H9 (cell line): ENCODE data around the gene ATXN7L3. TPM values are rescaled to one million over a fixed set of nuclear protein-coding genes. Genes with fewer than 3 reads are reported as not detected.
A peak's percentile ranks its signal among the peaks of the same experiment; 100 is the strongest.

Experiments used
- DNase-seq: peaks from one replicate; pipeline ENCODE4 v3.0.0-alpha.2; 2017
- H2AFZ ChIP-seq: one replicate; pipeline ENCODE4 v1.6.1; 2013; ENCODE audit warnings: mild to moderate bottlenecking, low read length, control low read depth, moderate library complexity
- H2AK5ac ChIP-seq: 2 replicates; pipeline ENCODE4 v1.6.1; 2013; ENCODE audit warnings: low read length, control low read depth, mixed read lengths; ENCODE audit not compliant: insufficient read length
- H2BK120ac ChIP-seq: one replicate; pipeline ENCODE4 v1.6.1; 2013; ENCODE audit warnings: low read depth, mild to moderate bottlenecking, low read length, control low read depth, inconsistent platforms; ENCODE audit not compliant: poor library complexity, severe bottlenecking
- H2BK12ac ChIP-seq: 2 replicates; pipeline ENCODE4 v1.6.1; 2013; ENCODE audit warnings: low read length, control low read depth, mixed read lengths, low read depth; ENCODE audit not compliant: insufficient read length
- H2BK15ac ChIP-seq: 2 replicates; pipeline ENCODE4 v1.6.1; 2013; ENCODE audit warnings: low read depth, low read length, control low read depth
- H2BK20ac ChIP-seq: one replicate; pipeline ENCODE4 v1.6.1; 2013; ENCODE audit warnings: low read depth, mild to moderate bottlenecking, low read length, control low read depth, inconsistent platforms; ENCODE audit not compliant: poor library complexity, severe bottlenecking
- H2BK5ac ChIP-seq: 2 replicates; pipeline ENCODE4 v1.6.1; 2013; ENCODE audit warnings: low read length, control low read depth, mixed read lengths; ENCODE audit not compliant: insufficient read length
- H3K14ac ChIP-seq: 2 replicates; pipeline ENCODE4 v1.6.1; 2013; ENCODE audit warnings: low read length, control low read depth; ENCODE audit not compliant: insufficient read depth
- H3K18ac ChIP-seq: 2 replicates; pipeline ENCODE4 v1.6.1; 2013; ENCODE audit warnings: low read depth, mild to moderate bottlenecking, mixed read lengths, low read length, control low read depth; ENCODE audit not compliant: insufficient read length
- H3K23ac ChIP-seq: 2 replicates; pipeline ENCODE4 v1.6.1; 2013; ENCODE audit warnings: low read length, control low read depth, mixed read lengths, low read depth; ENCODE audit not compliant: insufficient read length
- H3K23me2 ChIP-seq: 2 replicates; pipeline ENCODE4 v1.6.1; 2013; ENCODE audit warnings: low read depth, mild to moderate bottlenecking, mixed read lengths, low read length, control low read depth; ENCODE audit not compliant: insufficient read length, poor library complexity, severe bottlenecking
- H3K27ac ChIP-seq: 2 replicates; pipeline ENCODE4 v1.5.1; 2013; ENCODE audit warnings: low read length, control low read depth, mixed read lengths, low read depth; ENCODE audit not compliant: insufficient read length
- H3K27me3 ChIP-seq: 2 replicates; pipeline ENCODE4 v1.6.1; 2013; ENCODE audit warnings: low read length, control low read depth, inconsistent platforms; ENCODE audit not compliant: insufficient read depth
- H3K4ac ChIP-seq: 2 replicates; pipeline ENCODE4 v1.6.1; 2013; ENCODE audit warnings: low read depth, mild to moderate bottlenecking, control low read depth, inconsistent platforms, low read length, moderate library complexity
- H3K4me1 ChIP-seq: 2 replicates; pipeline ENCODE4 v1.6.1; 2013; ENCODE audit warnings: low read length, control low read depth, inconsistent platforms; ENCODE audit not compliant: insufficient read depth
- H3K4me2 ChIP-seq: 2 replicates; pipeline ENCODE4 v1.6.1; 2013; ENCODE audit warnings: low read length, control low read depth, mixed read lengths; ENCODE audit not compliant: insufficient read length, insufficient read depth
- H3K56ac ChIP-seq: 2 replicates; pipeline ENCODE4 v1.6.1; 2013; ENCODE audit warnings: low read depth, mild to moderate bottlenecking, mixed read lengths, low read length, control low read depth; ENCODE audit not compliant: insufficient read length
- H3K79me1 ChIP-seq: 2 replicates; pipeline ENCODE4 v1.6.1; 2013; ENCODE audit warnings: low read depth, mild to moderate bottlenecking, moderate library complexity, low read length, control low read depth, inconsistent platforms; ENCODE audit not compliant: insufficient read depth, poor library complexity, severe bottlenecking
- H3K79me2 ChIP-seq: 2 replicates; pipeline ENCODE4 v1.6.1; 2013; ENCODE audit warnings: low read length, control low read depth, inconsistent platforms; ENCODE audit not compliant: insufficient read depth
- H3K9ac ChIP-seq: 2 replicates; pipeline ENCODE4 v1.6.1; 2013; ENCODE audit warnings: low read length, control low read depth, mixed read lengths; ENCODE audit not compliant: insufficient read length; ENCODE audit errors: extremely low read depth
- H3K9me3 ChIP-seq: one replicate; pipeline ENCODE4 v1.6.1; 2013; ENCODE audit warnings: low read depth, low read length, inconsistent platforms; ENCODE audit not compliant: control insufficient read depth
- H3T11ph ChIP-seq: one replicate; pipeline ENCODE4 v1.6.1; 2013; ENCODE audit warnings: mild to moderate bottlenecking, low read length, control low read depth, inconsistent platforms
- H4K20me1 ChIP-seq: one replicate; pipeline ENCODE4 v1.6.1; 2013; ENCODE audit not compliant: control insufficient read depth, insufficient read length, insufficient read depth
- H4K5ac ChIP-seq: 2 replicates; pipeline ENCODE4 v1.6.1; 2013; ENCODE audit warnings: low read depth, mild to moderate bottlenecking, mixed read lengths, low read length, control low read depth; ENCODE audit not compliant: insufficient read length
- H4K8ac ChIP-seq: replicated peaks from 2 replicates; pipeline ENCODE4 v1.6.1; 2013; ENCODE audit warnings: low read length, control low read depth, mixed read lengths, low read depth; ENCODE audit not compliant: insufficient read length
- H4K91ac ChIP-seq: 2 replicates; pipeline ENCODE4 v1.6.1; 2013; ENCODE audit warnings: low read depth, mild to moderate bottlenecking, moderate library complexity, mixed read lengths, low read length, control low read depth; ENCODE audit not compliant: insufficient read length
- H3K27ac Mint-ChIP-seq, 3 experiments: 2 replicates in 2 of 3; 3 replicates in 1 of 3; pipeline ENCODE4 v1.8.0; 2020 to 2021; ENCODE audit warnings: mixed read lengths in 3 of 3, mild to moderate bottlenecking in 1 of 3, moderate library complexity in 1 of 3
- H3K27me3 Mint-ChIP-seq: 2 replicates; pipeline ENCODE4 v1.8.0; 2021; ENCODE audit warnings: low read depth, mild to moderate bottlenecking, moderate library complexity, mixed read lengths
- H3K36me3 Mint-ChIP-seq, 3 experiments: 2 replicates in 2 of 3; 3 replicates in 1 of 3; pipeline ENCODE4 v1.8.0; 2020 to 2021; ENCODE audit warnings: low read depth in 3 of 3, mixed read lengths in 3 of 3; ENCODE audit not compliant: insufficient read depth in 1 of 3
- H3K4me1 Mint-ChIP-seq, 2 experiments: 2 replicates each; pipeline ENCODE4 v1.8.0; 2020; ENCODE audit warnings: mixed read lengths in 2 of 2
- H3K4me3 Mint-ChIP-seq, 2 experiments: 2 replicates in 1 of 2; 3 replicates in 1 of 2; pipeline ENCODE4 v1.8.0; 2020 to 2021; ENCODE audit warnings: mild to moderate bottlenecking in 2 of 2, mixed read lengths in 2 of 2, moderate library complexity in 1 of 2
- H3K9me3 Mint-ChIP-seq, 2 experiments: 2 replicates in 1 of 2; 3 replicates in 1 of 2; pipeline ENCODE4 v1.8.0; 2020; ENCODE audit warnings: mild to moderate bottlenecking in 2 of 2, mixed read lengths in 2 of 2, moderate library complexity in 1 of 2
- CTCF ChIP-seq: fragments of 200-600 bp; sonication (generic); conservative IDR thresholded peaks from 3 replicates; pipeline ENCODE4 v1.8.0; 2021; ENCODE audit warnings: antibody characterized with exemption, mild to moderate bottlenecking
- WGBS: extraction: QIAGEN DNeasy Blood & Tissue Kit; methylation state at CpG from one replicate; pipeline ENCODE4 v1.1.7; 2013; ENCODE audit warnings: missing lambda C conversion rate, low lambda C conversion rate, mixed read lengths; ENCODE audit not compliant: insufficient read length; ENCODE audit errors: extremely low coverage; 5-methylcytosine and 5-hydroxymethylcytosine counted together
- total RNA-seq: library from RNA; stranded (reverse); gene quantifications from 2 replicates; pipeline ENCODE4 v1.2.1, GENCODE V29; 2021

The ATXN7L3 gene
- total RNA-seq, 1 experiment from 2014 or later, result 125 TPM

GRCh38 chr17:44210342-44211192 is 10.9 kb upstream of the ATXN7L3 start:
- no peaks in the 10 kb centered on the region for H3K4me1 ChIP-seq
- no peaks in the 10 kb centered on the region for H3K9me3 ChIP-seq
- H3K23me2 ChIP-seq, result no peaks in the 10 kb centered on the region
- H2BK5ac ChIP-seq, result no peak overlapping the region
- H2BK15ac ChIP-seq, result no peak overlapping the region
- no peaks in the 10 kb centered on the region for H3K27me3 Mint-ChIP-seq
- no peaks in the 10 kb centered on the region for H3K79me2 ChIP-seq
- H4K91ac ChIP-seq, result no peak overlapping the region
- no peak overlapping the region for H2BK120ac ChIP-seq
- H4K8ac ChIP-seq, result no peak overlapping the region
- H3K14ac ChIP-seq, result no peak overlapping the region
- no peaks in the 10 kb centered on the region for H3K9me3 Mint-ChIP-seq
- peaks cover 40 to 90% (median 74%) of the 10 kb centered on the region in 3 experiments for H3K36me3 Mint-ChIP-seq
- H3K27ac Mint-ChIP-seq, result 0 out of 7 replicates have a peak overlapping the region, but pooled peaks of 2 of the 3 experiments have one; percentile 14 to 28
- no peak overlapping the region for H3T11ph ChIP-seq
- H3K23ac ChIP-seq, result no peak overlapping the region
- WGBS, result no CpG with 5 or more reads among the region's 64 CpGs
- no peak overlapping the region for H2AK5ac ChIP-seq
- no peak overlapping the region for H2AFZ ChIP-seq
- no peak overlapping the region for H2BK20ac ChIP-seq
- no peaks in the 10 kb centered on the region for H3K79me1 ChIP-seq
- H3K9ac ChIP-seq, result no peak overlapping the region
- no peak overlapping the region for H3K27ac ChIP-seq
- DNase-seq, result peak; percentile 98
- H3K4me1 Mint-ChIP-seq, result peaks cover 5 to 31% of the 10 kb centered on the region in 2 experiments; a peak in 3 of 4 replicates
- peak; percentile 99 for TF ChIP-seq CTCF
- H3K18ac ChIP-seq, result no peak overlapping the region
- no peak overlapping the region for H3K4me2 ChIP-seq
- H4K20me1 ChIP-seq, result no peaks in the 10 kb centered on the region
- H3K4me3 Mint-ChIP-seq, result peak overlapping the region in 1 of 2 experiments; percentile 39; a peak in 1 of 5 replicates
- no peaks in the 10 kb centered on the region for H3K27me3 ChIP-seq
- no peak overlapping the region for H3K56ac ChIP-seq
- no peak overlapping the region for H2BK12ac ChIP-seq
- no peak overlapping the region for H4K5ac ChIP-seq
- no peak overlapping the region for H3K4ac ChIP-seq
